ENCODE measurements around the gene USP1.

DNA sequence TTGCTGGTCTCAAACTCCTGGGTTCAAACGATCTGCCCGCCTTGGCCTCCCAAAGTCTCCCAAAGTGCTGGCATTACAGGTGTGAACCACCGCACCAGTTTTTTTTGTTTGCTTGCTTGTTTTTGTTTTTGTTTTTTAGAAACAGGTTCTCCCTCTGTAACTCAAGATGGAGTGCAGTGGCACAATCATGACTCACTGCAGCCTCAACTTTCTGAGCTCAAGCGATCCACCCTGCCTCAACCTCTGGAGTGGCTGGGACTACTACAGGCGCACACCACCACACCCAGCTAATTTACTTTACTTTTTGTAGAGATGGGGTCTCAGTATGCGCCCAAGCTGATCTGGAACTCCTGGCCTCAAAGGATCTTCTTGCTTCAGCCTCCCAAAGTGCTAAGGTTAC lies 47.3 kb upstream of the USP1 start:
- no peak for TF ChIP-seq ZBTB21 (CRISPR knock-in tag; IDR thresholded peaks at IDR 0.05; ENCODE audit: borderline replicate concordance)
- TF ChIP-seq, protein P1, sequence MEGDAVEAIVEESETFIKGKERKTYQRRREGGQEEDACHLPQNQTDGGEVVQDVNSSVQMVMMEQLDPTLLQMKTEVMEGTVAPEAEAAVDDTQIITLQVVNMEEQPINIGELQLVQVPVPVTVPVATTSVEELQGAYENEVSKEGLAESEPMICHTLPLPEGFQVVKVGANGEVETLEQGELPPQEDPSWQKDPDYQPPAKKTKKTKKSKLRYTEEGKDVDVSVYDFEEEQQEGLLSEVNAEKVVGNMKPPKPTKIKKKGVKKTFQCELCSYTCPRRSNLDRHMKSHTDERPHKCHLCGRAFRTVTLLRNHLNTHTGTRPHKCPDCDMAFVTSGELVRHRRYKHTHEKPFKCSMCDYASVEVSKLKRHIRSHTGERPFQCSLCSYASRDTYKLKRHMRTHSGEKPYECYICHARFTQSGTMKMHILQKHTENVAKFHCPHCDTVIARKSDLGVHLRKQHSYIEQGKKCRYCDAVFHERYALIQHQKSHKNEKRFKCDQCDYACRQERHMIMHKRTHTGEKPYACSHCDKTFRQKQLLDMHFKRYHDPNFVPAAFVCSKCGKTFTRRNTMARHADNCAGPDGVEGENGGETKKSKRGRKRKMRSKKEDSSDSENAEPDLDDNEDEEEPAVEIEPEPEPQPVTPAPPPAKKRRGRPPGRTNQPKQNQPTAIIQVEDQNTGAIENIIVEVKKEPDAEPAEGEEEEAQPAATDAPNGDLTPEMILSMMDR (IDR thresholded peaks at IDR 0.05) = no peak
- TF ChIP-seq ZNF671 (CRISPR knock-in tag; IDR thresholded peaks at IDR 0.05) = no peak
- TF ChIP-seq CREB1 (CRISPR knock-in tag; IDR thresholded peaks at IDR 0.05) = no peak
- TF ChIP-seq JUN (CRISPR knock-in tag; IDR thresholded peaks at IDR 0.05) = no peak
- TF ChIP-seq TCF7 (CRISPR knock-in tag; IDR thresholded peaks at IDR 0.05; ENCODE audit: low read depth) = no peak
- TF ChIP-seq, protein P2, sequence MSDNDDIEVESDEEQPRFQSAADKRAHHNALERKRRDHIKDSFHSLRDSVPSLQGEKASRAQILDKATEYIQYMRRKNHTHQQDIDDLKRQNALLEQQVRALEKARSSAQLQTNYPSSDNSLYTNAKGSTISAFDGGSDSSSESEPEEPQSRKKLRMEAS (CRISPR knock-in tag; IDR thresholded peaks at IDR 0.05) = no peak
- TF ChIP-seq GTF2I (CRISPR knock-in tag; conservative IDR thresholded peaks at IDR 0.05) = no peak
- no peak for TF ChIP-seq ZNF232 (CRISPR knock-in tag; IDR thresholded peaks at IDR 0.05)
- TF ChIP-seq, protein P3, sequence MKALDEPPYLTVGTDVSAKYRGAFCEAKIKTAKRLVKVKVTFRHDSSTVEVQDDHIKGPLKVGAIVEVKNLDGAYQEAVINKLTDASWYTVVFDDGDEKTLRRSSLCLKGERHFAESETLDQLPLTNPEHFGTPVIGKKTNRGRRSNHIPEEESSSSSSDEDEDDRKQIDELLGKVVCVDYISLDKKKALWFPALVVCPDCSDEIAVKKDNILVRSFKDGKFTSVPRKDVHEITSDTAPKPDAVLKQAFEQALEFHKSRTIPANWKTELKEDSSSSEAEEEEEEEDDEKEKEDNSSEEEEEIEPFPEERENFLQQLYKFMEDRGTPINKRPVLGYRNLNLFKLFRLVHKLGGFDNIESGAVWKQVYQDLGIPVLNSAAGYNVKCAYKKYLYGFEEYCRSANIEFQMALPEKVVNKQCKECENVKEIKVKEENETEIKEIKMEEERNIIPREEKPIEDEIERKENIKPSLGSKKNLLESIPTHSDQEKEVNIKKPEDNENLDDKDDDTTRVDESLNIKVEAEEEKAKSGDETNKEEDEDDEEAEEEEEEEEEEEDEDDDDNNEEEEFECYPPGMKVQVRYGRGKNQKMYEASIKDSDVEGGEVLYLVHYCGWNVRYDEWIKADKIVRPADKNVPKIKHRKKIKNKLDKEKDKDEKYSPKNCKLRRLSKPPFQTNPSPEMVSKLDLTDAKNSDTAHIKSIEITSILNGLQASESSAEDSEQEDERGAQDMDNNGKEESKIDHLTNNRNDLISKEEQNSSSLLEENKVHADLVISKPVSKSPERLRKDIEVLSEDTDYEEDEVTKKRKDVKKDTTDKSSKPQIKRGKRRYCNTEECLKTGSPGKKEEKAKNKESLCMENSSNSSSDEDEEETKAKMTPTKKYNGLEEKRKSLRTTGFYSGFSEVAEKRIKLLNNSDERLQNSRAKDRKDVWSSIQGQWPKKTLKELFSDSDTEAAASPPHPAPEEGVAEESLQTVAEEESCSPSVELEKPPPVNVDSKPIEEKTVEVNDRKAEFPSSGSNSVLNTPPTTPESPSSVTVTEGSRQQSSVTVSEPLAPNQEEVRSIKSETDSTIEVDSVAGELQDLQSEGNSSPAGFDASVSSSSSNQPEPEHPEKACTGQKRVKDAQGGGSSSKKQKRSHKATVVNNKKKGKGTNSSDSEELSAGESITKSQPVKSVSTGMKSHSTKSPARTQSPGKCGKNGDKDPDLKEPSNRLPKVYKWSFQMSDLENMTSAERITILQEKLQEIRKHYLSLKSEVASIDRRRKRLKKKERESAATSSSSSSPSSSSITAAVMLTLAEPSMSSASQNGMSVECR (CRISPR knock-in tag; IDR thresholded peaks at IDR 0.05; ENCODE audit: borderline replicate concordance) = no peak

All from WTC11 (cell line).